Cortex of kidney (tissue), 1 donor: ENCODE measurements around the gene LEO1.

Experiments used
- DNase-seq: peaks from one replicate; lab custom pipeline; 2025; lab: John Stamatoyannopoulos, UW

The LEO1 gene

DNA sequence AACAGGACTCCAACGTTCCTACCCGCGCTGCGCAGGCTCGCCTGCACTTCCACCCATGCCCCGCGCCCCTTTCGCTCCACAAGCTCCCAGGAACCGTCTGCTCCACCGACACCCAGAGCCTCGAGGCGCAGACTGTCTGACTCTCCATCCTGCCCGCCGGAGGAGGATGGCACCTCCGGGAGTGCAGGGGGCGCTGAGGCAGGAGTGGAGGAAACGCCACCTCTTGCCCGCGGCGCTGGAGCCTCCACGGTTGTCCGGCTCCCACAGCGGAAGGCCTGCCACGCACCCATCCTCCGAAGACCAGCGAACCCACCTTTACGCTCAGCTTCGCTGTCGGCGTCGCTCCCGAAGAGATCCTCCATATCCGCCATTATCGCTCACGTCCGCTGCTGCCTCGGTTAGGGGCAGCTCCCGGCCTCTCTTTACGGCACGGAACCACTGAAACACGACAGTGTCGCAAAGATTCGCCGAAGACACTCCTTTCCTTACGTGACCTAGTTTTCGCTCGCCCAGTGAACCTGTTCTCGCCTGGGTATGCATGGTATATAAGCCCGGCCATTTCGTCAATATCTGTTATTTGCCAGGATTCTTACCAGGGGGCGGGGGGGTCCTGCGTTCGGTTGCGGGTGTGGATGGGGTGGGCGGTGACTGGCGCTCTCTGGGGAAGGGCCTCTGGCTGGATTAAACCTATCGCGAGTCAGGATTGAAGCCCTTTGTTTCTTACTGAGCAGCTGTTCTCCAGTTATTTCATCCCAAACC is at the start of gene LEO1:
Gene LEO1 (minus strand): TSS at position 404 of the 759 bp plus-strand sequence. CDS start 33 bp downstream, at position 371.
- DNase-seq: no peak

DNA sequence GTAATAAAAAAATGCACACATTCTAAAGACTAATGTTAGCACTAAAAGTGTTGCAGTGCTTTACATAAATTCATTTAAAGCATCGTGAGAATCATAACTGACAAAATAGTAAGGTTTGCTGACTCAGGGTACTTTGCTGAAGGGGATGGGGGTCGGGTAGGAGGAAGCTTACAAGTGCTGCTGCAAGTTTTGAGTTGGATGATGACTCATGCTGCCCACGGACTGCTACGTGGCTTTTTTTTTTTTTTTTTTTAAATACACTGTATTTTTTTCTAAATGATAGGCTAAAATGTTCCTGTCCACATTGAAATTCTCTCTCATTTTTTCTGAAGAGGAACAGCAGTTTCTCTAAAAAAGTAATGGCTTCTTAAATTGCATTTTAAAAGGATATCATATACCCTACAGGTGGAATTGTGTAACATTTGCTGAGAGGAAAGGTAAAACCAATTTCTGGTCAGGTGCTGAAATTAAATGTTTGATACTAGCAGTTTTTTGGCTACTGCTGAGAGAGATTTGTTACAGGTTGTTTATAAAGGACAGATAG is 49.6 kb upstream of the LEO1 start:
- DNase-seq: no peak

DNA sequence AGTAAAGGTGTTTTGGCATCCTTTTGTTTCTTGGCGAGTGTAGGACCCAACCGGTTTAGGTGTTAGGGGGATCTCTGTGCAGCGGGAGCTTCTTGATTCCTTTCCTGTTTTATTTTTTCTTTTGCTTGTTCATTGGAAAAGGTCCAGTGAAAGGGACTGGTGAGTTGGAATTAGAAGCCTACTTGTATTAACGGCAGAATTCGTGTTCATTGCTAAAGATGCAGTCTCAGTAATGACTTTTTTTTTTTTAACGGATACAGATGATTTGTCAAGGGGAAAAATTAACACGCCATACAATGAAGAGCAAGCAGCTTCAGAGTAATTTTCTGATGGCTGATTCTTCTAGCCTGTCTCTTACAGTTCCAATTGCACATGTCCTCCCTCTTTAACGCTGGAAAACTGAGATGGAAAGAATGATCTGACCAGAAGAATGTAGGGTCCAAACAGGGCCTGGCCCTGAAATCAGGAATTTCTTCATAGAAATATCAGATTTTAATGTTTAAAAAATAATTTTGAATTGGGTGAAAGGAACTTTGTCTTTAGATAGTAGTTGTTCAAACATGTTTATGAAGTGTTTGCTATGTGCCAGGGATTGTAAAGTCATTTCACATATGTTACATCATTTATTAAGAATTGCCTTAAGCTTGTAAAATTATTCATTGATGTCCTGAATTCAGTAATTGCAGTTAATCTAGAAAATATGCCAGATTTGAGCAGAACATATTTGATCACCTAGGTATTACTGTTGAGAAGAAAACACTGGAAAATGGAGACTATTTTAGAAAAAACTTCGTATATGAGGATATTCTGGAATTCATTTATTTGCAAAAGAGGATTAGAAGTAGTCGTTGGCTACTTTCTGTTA is 48.9 kb upstream of the LEO1 start:
- no peak for DNase-seq

DNA sequence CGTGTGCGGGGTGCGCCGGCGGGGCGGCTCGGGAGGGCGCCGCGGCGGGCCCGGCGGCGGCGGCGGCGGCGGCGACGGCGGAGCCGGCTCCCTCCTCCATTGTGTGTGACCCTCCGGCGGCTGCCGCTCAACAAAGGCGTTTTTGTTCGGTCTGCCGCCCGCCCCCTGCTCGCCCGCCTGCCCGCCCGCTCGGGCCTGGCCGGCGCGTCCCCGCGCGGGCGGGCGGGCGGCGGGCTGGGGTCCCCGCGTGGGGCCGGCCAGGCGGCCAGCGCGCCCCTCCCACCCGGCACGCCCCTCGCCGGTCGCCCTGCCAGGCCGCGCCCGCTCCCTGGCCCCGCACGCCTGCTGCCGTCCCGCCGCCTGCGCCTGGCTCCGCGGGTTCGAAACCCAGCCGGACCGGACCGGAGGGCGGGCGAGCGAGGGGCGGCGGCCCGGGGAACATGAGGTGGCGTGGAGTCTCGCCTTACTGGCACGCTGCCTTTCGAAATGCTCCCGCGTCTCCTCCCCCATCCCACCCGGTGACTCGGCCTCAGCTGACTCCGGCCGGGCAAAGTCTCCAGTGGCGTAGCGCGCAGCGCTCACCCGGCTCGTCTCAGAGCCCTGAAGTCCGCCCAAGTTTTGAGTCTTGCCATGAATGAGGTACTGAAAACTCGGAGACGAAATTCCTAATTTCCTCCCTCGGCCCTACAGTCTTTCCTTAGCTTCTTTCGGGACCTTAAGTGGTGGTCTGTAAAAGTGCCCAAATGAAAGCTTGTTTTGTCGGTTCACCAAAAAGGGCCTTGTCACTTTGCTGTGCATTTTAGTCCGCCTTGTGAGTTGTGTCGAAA is 48.0 kb upstream of the LEO1 start:
- no peak for DNase-seq

DNA sequence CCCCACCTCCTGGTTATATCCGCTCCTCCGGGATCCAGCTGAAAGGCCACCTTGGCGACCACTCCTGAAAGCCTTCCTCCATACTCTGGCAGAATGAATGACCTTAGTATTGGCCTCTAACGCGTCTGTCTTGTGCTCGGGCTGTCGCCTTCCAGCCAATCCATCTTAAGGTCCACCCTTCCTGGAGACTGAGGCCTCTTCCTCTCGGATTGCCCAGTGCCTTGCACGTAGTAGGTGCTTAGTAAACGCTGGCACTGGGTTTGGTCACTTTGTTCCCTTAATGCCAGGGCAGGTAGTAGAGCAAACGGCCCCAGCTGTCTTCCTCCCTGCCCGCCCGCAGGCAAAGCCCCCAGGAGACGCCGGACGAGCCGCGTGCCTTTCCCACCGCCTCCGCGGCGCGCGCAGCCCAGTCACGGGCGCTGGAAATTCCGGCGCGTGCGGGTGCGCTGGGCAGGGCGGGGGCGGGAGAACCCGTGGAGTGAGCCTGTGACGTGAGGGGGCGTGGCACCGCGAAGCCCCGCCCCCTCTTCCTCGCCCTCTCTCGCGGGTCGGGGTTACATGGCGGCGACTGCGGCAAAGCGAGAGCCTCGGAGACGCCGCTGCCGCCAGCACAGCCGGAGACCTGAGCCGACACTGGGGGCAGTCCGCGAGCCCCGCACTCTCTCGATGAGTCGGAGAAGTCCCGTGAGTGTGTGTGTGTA is 47.3 kb upstream of the LEO1 start, which contains the start of gene MAPK6:
Gene MAPK6 (plus strand): TSS at position 527 of the 701 bp plus-strand sequence. CDS start 27,242 bp downstream, outside the sequence.
- peak; percentile 74 for DNase-seq

DNA sequence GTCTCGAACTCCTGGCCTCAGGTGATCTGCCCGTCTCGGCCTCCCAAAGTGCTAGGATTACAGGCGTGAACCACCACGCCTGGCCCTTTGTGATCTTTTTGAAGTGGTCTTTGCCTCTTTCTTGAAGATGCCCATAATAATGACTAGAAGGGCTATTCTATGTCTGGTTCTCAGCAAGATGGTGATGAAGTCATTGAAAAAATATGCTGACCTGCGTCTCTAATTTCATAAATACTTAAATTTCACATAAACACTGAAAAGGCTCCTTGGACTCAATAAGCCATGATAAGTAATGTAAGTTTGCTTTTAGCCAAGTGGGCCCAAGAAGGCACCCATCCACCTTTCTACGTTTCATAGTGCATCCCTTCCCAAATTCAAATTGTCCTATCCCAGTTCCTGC is 46.7 kb upstream of the LEO1 start:
- no peak for DNase-seq

DNA sequence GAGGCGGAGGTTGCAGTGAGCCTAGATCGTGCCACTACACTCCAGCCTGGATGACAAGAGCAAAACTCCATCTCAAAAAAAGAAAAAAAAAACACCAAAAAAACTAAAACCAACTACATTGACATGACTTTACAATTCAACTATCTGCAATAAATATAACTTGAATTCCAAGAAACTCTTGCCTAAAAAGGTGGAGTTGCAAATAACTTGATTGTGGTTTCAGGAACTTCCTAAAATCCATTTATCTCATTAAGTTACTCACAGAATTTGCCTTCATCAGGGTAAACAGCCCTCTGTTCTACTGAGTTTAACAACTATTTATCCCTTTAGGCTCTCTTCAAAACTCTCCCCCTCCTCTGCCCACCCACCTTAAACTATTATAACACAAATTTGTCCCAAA is 44.7 kb upstream of the LEO1 start:
- no peak for DNase-seq

DNA sequence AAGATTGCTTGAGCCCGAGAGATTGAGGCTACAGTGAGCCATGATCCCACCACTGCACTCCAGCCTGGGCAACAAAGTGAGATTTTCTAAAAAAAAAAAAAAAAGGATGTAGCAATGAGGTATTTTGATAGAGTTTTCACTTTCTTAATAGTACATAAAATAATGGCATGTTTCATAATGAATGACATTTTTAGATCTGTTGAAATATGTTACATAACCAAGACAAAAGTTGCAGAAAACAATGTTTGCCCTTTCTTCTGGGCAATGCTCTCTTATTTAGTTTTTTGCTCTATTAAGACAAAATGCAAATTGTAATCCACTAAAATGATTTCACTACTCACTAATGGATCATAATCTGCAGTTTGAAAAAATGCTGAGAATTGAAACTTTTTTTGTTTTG is 43.0 kb upstream of the LEO1 start:
- no peak for DNase-seq

DNA sequence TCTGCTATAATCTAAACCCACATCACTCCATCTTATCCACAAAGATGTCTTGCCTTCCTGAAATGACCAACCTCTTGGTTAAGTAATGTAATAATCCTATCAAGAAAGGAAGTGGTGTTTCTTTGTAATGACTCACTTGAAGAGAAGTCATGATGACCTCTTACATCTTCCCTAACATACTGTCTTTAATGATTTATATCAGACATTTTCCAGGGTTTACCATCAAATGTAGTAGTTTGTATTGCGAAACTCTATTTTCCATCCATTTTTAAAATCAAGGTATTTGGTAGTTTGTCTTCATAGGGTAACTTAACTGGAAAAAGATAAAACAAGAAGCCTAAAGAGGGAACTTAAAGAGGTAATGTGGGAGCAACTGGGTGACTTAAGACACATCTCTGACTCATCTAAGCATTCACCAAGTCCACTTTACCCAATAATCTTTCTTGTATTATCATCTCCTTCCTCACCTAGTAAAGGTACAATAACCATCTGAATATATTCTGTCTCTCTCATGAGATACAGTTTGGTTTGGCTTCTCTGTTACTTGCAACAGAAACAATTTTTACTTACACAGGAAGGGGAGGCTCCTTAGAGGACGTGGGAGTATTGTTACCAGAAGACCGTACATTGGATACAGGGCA is 41.7 kb upstream of the LEO1 start:
- no peak for DNase-seq

DNA sequence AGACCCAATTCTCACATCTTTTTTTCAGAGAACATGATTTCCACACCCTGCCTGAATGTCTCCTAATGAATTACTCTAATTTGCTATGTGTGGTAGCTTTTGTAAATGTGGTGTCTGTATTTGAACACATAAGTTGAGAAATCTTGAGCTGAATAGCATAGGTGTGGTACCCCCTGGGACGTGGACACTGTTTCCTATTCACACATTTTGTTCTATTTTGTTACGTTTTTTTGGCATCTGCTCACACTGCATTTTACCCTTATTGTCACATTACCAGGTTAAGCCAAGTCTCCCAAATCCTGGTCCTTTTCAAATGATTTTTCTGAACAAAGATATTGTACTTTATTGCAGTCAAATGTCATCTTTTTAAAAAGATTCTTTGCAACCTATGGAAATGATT is 40.6 kb upstream of the LEO1 start:
- DNase-seq: no peak

DNA sequence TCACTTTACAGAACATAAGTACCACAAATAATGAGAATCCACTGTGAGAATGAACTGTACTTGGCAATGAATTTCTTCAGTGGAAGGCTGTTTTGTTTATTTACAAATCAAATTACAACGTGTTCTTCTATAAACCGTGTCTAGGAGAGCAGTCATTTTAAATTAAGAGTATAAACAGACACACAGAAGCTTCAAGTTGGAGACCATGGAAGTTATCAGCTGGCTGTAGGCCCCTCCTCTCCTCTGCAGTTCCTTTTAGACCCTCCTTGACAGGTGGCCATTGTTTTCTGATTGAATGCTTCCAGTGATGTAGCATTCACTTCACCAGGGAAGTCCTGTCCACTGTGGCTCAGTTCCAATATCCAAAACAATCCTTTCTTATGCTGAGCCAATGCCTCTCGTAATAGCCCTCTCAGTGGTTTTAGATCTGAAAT is 40.1 kb upstream of the LEO1 start:
- no peak for DNase-seq

DNA sequence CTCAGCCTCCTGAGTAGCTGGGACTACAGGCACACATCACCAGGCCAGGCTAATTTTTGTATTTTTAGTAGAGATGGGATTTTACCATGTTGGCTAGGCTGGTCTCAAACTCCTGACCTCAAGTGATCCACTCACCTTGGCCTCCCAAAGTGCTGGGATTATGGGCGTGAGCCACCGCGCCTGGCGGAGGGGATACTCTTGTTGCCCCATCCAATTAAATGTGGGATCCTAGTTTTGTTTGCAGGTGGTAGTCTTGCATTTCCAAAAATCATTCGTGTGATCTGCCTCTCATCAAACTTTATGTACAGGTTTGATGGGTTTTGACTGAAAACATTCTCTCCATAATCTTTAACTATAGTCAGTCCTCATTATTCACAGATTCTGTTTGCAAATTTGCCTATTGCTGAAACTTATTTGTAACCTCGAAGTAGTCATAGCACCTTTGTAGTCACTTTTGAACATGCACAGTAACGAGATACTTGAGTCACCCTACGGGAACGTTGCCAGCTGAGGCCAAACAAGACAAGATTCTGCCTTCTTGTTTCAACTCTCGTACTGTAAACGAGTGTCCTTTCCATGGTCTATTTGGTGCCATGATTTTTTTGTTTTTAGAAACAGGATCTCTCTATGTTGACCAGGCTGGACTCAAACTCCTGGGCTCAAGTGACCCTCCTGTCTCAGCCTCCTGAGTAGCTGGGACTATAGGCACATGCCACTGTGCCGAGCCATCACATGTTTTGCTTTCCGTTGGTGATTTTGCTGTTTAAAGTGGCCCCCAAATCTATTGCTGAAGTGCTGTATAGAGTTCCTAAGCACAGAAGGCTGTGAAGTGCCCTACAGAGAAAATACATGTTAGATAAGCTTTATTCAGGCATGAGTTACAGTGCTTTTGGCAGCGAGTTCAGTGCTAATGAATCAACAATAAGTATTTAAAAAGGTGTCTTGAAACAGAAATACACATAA is 39.3 kb upstream of the LEO1 start:
- DNase-seq: no peak

DNA sequence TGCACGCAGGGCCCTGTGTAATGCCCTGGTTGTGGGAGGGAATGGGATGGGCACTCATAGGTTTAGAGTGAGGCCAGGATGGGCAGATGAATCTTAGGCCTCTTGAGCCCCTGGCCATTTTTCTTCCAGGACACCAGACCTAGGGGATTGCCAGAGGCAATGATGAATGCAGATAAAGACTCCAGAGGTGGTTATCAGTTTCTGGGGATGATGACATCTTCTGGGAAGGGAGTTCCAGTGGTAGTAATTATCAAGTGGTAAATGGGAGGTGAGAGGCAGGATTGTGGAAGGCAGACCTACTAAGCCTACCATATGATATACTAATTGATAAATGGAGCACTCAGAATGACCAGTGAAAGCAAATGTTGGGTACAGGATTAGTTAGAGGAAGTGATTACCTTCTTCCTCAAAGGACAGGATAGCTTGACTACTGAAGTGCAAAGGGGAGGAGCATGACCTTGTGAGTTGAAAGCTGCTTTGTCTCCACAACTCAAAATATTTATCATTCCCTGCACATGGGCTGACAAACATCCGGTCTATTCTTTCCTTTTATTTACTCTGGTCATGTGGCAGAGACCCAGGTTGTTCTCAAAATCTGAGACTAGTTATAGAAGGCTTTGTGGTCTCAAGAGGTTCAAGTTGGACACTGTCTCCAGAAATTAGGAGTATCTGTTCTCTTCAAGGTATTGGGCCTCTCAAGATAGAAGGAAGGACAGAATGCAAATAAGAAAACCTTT is 37.3 kb upstream of the LEO1 start:
- DNase-seq: no peak

DNA sequence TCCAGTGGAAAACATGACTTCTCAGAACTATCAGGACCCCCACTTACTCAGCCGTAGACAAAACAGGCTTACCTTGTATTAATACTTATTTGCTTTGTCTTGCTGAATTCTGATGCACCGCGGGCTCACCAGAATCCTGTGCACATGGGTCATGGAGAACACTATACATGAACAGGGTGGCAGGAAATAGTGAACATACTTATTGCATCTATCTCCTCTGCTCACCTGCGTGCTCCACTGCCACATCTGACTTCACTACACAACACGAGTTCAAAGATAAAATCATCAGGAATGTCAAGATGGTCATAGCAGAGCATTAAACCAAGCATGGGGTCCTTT is 36.8 kb upstream of the LEO1 start:
- no peak for DNase-seq

DNA sequence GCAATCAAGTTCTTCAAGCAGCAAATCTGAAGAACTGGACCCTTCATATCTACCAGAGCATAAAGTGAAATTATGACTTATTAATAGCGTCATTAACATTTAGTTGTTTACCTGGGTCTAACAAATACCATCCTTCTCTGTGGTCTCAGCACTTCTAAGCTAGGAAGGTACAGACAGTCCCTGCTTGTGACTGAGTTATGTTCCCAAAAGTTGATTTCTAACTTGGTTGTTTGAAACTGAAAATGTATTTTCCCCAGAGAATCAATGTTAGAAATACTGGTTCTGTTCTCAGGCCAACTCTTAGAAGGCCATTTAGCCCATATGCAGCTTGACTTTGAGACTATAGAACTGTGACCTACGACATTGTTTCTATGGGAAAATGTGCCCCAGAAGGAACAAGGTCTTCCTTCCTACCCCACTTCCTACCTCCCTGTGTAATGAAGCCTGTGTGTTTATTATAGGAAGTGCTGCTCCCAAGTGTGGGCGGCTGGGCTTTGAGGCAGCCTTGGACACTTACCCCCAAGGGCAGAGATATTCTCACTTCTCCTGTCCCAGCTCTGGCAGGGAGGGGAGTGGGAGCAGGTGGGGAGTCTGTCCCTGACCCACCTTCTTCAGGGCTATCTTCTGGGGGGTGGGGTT is 35.2 kb upstream of the LEO1 start:
- DNase-seq: no peak

DNA sequence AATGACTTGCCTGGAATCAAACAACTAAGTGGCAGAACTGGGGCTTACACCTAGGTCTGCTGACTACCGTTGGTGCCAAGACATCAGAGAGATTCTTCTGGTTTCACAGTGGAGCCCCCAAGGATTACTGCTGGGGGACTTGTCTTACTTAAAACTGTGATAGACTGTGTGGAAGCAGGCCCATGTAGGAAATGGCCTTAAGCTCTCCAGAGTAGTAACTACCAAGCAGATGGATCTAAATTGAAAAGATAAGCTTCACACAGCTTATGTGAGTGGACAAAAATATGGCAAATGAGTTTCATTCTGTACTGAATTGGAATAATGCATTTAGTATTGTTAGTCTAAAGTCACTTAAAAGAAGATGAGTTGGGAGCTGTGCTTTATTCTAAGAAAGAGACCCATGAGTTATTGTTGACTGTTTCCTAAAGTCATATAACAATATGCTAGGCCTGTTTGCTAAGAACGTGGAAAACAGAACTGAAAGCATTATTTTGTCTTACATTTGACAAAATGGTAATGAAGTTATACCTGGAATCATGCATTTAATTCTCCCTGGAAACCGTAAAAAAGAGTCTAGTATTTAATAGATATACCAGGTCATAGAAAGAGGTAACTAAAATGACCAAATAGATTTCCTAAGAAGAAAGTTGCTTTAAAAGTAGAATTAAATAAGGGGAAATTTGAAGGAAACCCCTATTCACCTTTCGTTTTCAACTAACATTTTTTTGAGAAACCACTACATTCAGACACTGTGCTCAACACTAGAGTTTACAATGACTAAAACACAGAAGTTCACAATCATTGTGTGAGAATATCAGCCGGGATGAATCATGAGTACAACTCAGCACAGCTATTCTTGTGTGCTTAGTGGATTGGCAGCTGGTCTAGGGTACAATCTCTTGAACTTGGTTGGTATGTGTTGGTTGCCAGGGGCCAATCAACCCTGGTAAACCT is 34.4 kb upstream of the LEO1 start:
- DNase-seq: no peak

DNA sequence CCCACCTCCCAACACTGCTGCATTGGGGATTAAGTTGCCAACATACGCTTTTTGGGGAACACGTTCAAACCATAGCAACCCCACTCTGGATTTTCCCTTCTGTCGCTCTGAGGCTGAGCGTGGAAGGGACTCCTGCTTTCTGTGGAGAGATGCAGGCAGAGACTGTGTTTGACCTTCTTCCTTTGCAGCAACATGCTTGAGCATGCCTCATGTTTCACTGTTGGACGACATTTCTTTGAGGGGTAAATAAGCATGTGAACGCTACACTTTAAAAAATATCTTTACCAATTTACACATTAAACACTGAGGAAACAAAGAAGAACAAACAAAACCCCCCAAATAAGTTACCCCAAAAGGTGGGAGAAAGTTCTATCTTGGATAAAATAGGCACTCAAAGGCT is 33.2 kb upstream of the LEO1 start:
- DNase-seq: no peak
